ENCODE measurements around the gene GRB10.

Gene GRB10

GRCh38 chr7:50649259-50649885 lies 133.3 kb downstream of the GRB10 start:
- no peaks in the 10 kb centered on the region for H3K36me3 ChIP-seq
- H3K9me3 ChIP-seq = no peaks in the 10 kb centered on the region
- TF ChIP-seq, protein P1, sequence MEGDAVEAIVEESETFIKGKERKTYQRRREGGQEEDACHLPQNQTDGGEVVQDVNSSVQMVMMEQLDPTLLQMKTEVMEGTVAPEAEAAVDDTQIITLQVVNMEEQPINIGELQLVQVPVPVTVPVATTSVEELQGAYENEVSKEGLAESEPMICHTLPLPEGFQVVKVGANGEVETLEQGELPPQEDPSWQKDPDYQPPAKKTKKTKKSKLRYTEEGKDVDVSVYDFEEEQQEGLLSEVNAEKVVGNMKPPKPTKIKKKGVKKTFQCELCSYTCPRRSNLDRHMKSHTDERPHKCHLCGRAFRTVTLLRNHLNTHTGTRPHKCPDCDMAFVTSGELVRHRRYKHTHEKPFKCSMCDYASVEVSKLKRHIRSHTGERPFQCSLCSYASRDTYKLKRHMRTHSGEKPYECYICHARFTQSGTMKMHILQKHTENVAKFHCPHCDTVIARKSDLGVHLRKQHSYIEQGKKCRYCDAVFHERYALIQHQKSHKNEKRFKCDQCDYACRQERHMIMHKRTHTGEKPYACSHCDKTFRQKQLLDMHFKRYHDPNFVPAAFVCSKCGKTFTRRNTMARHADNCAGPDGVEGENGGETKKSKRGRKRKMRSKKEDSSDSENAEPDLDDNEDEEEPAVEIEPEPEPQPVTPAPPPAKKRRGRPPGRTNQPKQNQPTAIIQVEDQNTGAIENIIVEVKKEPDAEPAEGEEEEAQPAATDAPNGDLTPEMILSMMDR (IDR thresholded peaks at IDR 0.05; ENCODE audit: low read depth, low read length) = no peak
- H3K27me3 ChIP-seq = no peaks in the 10 kb centered on the region
- no peaks in the 10 kb centered on the region for H3K4me1 ChIP-seq
- H3K4me3 ChIP-seq (ENCODE audit: low read depth, low read length) = no peak overlapping the region
- no peak for DNase-seq

GRCh38 chr7:50648570-50649169 lies 134.0 kb downstream of the GRB10 start:
- no peak overlapping the region for H3K4me3 ChIP-seq (ENCODE audit: low read depth, low read length)
- no peaks in the 10 kb centered on the region for H3K9me3 ChIP-seq
- no peaks in the 10 kb centered on the region for H3K27me3 ChIP-seq
- H3K36me3 ChIP-seq = no peaks in the 10 kb centered on the region
- no peak for DNase-seq
- no peaks in the 10 kb centered on the region for H3K4me1 ChIP-seq
- TF ChIP-seq, protein P1 (IDR thresholded peaks at IDR 0.05; ENCODE audit: low read depth, low read length) = no peak

DNA sequence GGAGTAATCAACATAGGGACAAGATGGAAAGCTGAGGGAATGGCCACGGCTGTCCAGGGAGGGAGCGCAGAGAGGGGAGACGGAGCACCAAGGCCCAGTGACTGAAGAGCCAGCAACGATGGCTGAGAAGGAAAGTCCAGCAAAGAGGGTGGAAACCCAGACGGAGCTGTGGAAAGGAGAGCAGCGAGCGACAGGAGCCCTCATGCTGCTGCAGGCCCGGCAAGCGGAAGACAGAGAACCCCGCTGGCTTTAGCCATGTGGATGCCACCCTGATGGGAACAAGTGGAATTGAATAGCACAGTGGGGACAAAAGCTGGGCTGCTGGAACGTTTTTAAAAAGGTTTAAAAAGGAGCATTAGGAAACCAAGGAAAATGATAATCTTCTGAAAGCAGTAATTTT lies 134.6 kb downstream of the GRB10 start:
- DNase-seq = no peak
- H3K4me1 ChIP-seq = no peaks in the 10 kb centered on the region
- H3K36me3 ChIP-seq = no peaks in the 10 kb centered on the region
- no peaks in the 10 kb centered on the region for H3K9me3 ChIP-seq
- H3K27me3 ChIP-seq = no peaks in the 10 kb centered on the region
- TF ChIP-seq, protein P1 (IDR thresholded peaks at IDR 0.05; ENCODE audit: low read depth, low read length) = no peak
- no peak overlapping the region for H3K4me3 ChIP-seq (ENCODE audit: low read depth, low read length)

- H3K4me1 ChIP-seq = no peaks in the 10 kb centered on the region
- TF ChIP-seq, protein P1 (IDR thresholded peaks at IDR 0.05; ENCODE audit: low read depth, low read length) = no peak
- no peak for DNase-seq
- H3K36me3 ChIP-seq = no peaks in the 10 kb centered on the region
- no peaks in the 10 kb centered on the region for H3K9me3 ChIP-seq
- H3K27me3 ChIP-seq = no peaks in the 10 kb centered on the region
- no peak overlapping the region for H3K4me3 ChIP-seq (ENCODE audit: low read depth, low read length)
These were observed 135.3 kb downstream of the GRB10 start for GRCh38 chr7:50647286-50647980.

- Histone ChIP-seq H3K4me3 (ENCODE audit: low read depth, low read length) (no peak overlapping the region), H3K9me3 (no peaks in the 10 kb centered on the region), H3K27me3 (no peaks in the 10 kb centered on the region), H3K4me1 (no peaks in the 10 kb centered on the region; the same call in 1 of the 2 replicates), H3K36me3 (no peaks in the 10 kb centered on the region)
- TF ChIP-seq, protein P1 (IDR thresholded peaks at IDR 0.05; ENCODE audit: low read depth, low read length) = no peak
- DNase-seq = no peak
These were observed 136.6 kb downstream of the GRB10 start for GRCh38 chr7:50646069-50646468.

DNA sequence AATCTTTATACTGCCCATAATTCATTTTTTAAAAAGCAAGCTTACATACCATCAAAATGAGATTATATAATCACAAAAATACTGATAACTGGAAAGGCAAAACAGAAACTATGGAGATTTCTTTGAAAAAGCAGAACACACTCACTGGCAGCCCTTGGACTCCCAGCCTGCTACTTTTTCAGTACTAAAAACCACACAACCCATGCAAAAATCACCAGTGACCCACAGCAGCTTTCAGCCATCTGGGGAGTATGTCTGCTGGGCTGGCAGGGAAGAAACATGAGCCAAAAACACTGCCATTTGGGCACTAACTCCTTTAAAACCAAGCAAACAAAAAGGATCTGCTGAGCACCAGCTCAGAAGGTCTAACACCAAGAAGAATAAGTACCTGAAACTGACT lies 137.5 kb downstream of the GRB10 start:
- TF ChIP-seq, protein P1 (IDR thresholded peaks at IDR 0.05; ENCODE audit: low read depth, low read length) = no peak
- Histone ChIP-seq H3K4me1 (no peaks in the 10 kb centered on the region; the same call in 1 of the 2 replicates), H3K27me3 (no peaks in the 10 kb centered on the region), H3K9me3 (no peaks in the 10 kb centered on the region), H3K36me3 (no peaks in the 10 kb centered on the region), H3K4me3 (ENCODE audit: low read depth, low read length) (no peak overlapping the region)
- no peak for DNase-seq

Data from BE2C (cell line).